GM12878 (cell line): ENCODE measurements around the gene GCK. TPM values are rescaled to one million over a fixed set of nuclear protein-coding genes. Genes with fewer than 3 reads are reported as not detected.

Experiments
- ATAC-seq: fragments of 200-7000 bp; cut with Tn5 transposase; 3 replicates; pipeline ENCODE4 v1.9.1; 2020; ENCODE audit warnings: mild to moderate bottlenecking, moderate library complexity
- BruUV-seq: library from RNA; stranded (reverse); fragments of 400-500 nt; replicated peaks from 2 replicates; lab custom pipeline; 2021; lab: Mats Ljungman, UMichigan
- CTCF ChIA-PET: fragments of 300-600 bp; sonication (Branson Sonifier 250); formaldehyde crosslinking; extraction: SDS; loops from one replicate; lab custom pipeline; 2021; ENCODE audit warnings: inconsistent platforms; lab: Yijun Ruan, JAX
- POLR2A ChIA-PET: fragments of 350-600 bp; formaldehyde crosslinking; extraction: SDS; loops from one replicate; lab custom pipeline; 2021; ENCODE audit warnings: inconsistent platforms; lab: Charles Lee
- RAD21 ChIA-PET: fragments of 300-600 bp; sonication (Branson Sonifier 250); formaldehyde crosslinking; loops from one replicate; lab custom pipeline; 2023; ENCODE audit warnings: antibody characterized with exemption; ENCODE audit not compliant: unreplicated experiment; lab: Charles Lee
- SMC1A ChIA-PET: fragments of 300-600 bp; sonication (Branson Sonifier 250); formaldehyde crosslinking; loops from one replicate; lab custom pipeline; 2023; ENCODE audit not compliant: unreplicated experiment, uncharacterized antibody; lab: Charles Lee
- DNase-seq: peaks from one replicate; pipeline ENCODE4 v3.0.0-alpha.2; 2011; ENCODE audit warnings: low read depth, low spot score
- FAIRE-seq: peaks from 3 replicates; lab custom pipeline; 2011; peaks lifted over from hg19 to GRCh38; lab: Jason Lieb, UNC
- H2AFZ ChIP-seq: 2 replicates; pipeline ENCODE4 v1.6.0; 2011; ENCODE audit warnings: low read depth, low read length, control low read depth; ENCODE audit not compliant: control insufficient read depth
- H3K27ac ChIP-seq: 2 replicates; pipeline ENCODE4 v1.5.1; 2011; ENCODE audit warnings: control low read depth; ENCODE audit not compliant: control insufficient read depth, insufficient read depth
- H3K27me3 ChIP-seq, 2 experiments: replicated peaks in 1 of 2; 2 replicates each; pipeline versions ENCODE4 v1.6.0 to v1.6.1; 2011; ENCODE audit warnings: low read length in 1 of 2; ENCODE audit not compliant: control insufficient read depth in 2 of 2, insufficient read depth in 2 of 2
- H3K36me3 ChIP-seq, 2 experiments: 2 replicates each; pipeline ENCODE4 v1.5.1; 2011; ENCODE audit warnings: low read length in 1 of 2; ENCODE audit not compliant: control insufficient read depth in 2 of 2, insufficient read depth in 2 of 2
- H3K4me1 ChIP-seq: 2 replicates; pipeline ENCODE4 v1.6.1; 2011; ENCODE audit warnings: mild to moderate bottlenecking, low read length, moderate library complexity, mixed read lengths; ENCODE audit not compliant: control insufficient read depth, insufficient read depth
- H3K4me2 ChIP-seq: 2 replicates; pipeline ENCODE4 v1.6.0; 2011; ENCODE audit warnings: control low read depth; ENCODE audit not compliant: control insufficient read depth, insufficient read depth
- H3K4me3 ChIP-seq: fragments of 200-600 bp; sonication (generic); 2 replicates; pipeline ENCODE4 v1.5.1; 2016
- H3K79me2 ChIP-seq: 2 replicates; pipeline ENCODE4 v1.6.0; 2011; ENCODE audit warnings: low read length; ENCODE audit not compliant: control insufficient read depth, insufficient read depth
- H3K9ac ChIP-seq: 2 replicates; pipeline ENCODE4 v1.8.0; 2011; ENCODE audit warnings: low read length, control low read depth, mixed read lengths; ENCODE audit not compliant: control insufficient read depth, insufficient read depth
- H3K9me3 ChIP-seq: replicated peaks from 3 replicates; pipeline ENCODE4 v1.5.1; 2011; ENCODE audit warnings: mild to moderate bottlenecking, low read length; ENCODE audit not compliant: control insufficient read depth, insufficient read depth
- H4K20me1 ChIP-seq: 2 replicates; pipeline ENCODE4 v1.6.0; 2011; ENCODE audit not compliant: control insufficient read depth, insufficient read depth
- DPF2 ChIP-seq: fragments of 450-650 bp; IDR thresholded peaks from 2 replicates; pipeline ENCODE4 v1.6.1; 2017; ENCODE audit warnings: mild to moderate bottlenecking
- E2F4 ChIP-seq: IDR thresholded peaks from 2 replicates; pipeline ENCODE4 v1.6.1; 2012; ENCODE audit warnings: low read depth, low read length, improper control_type of control experiment
- E4F1 ChIP-seq: fragments of 450-650 bp; IDR thresholded peaks from 2 replicates; pipeline ENCODE4 v1.6.1; 2018; ENCODE audit warnings: borderline replicate concordance, mild to moderate bottlenecking; ENCODE audit not compliant: partially characterized antibody
- GATAD2B ChIP-seq: fragments of 450-650 bp; conservative IDR thresholded peaks from 2 replicates; pipeline ENCODE4 v1.6.1; 2017; ENCODE audit warnings: low read depth, mild to moderate bottlenecking, moderate library complexity
- JUND ChIP-seq: IDR thresholded peaks from 2 replicates; pipeline ENCODE4 v1.6.1; 2012; ENCODE audit warnings: low read depth, mild to moderate bottlenecking, low read length, improper control_type of control experiment, moderate library complexity
- LARP7 ChIP-seq: fragments of 450-650 bp; IDR thresholded peaks from 2 replicates; pipeline ENCODE4 v1.6.1; 2017; ENCODE audit warnings: mild to moderate bottlenecking
- MXI1 ChIP-seq: fragments of 150-350 bp; IDR thresholded peaks from 2 replicates; pipeline ENCODE4 v1.6.1; 2011; ENCODE audit warnings: low read depth, mild to moderate bottlenecking, inconsistent platforms, low read length, improper control_type of control experiment
- MYC ChIP-seq: IDR thresholded peaks from 2 replicates; pipeline ENCODE4 v1.6.1; 2011; ENCODE audit warnings: mild to moderate bottlenecking, low read length, moderate library complexity, inconsistent platforms; ENCODE audit not compliant: insufficient read depth, insufficient replicate concordance, insufficient read length, severe bottlenecking
- NR2F1 ChIP-seq: fragments of 450-650 bp; conservative IDR thresholded peaks from 2 replicates; pipeline ENCODE4 v1.6.1; 2017; ENCODE audit warnings: mild to moderate bottlenecking
- POU2F2 ChIP-seq: IDR thresholded peaks from 3 replicates; pipeline ENCODE4 v1.6.1; 2011; ENCODE audit warnings: low read depth, mild to moderate bottlenecking, low read length, borderline replicate concordance
- RB1 ChIP-seq: fragments of 450-650 bp; formaldehyde crosslinking; IDR thresholded peaks from 2 replicates; pipeline ENCODE4 v1.6.1; 2017; ENCODE audit warnings: mild to moderate bottlenecking, borderline replicate concordance
- RFX5 ChIP-seq: IDR thresholded peaks from 2 replicates; pipeline ENCODE4 v1.6.1; 2011; ENCODE audit warnings: low read depth, low read length, improper control_type of control experiment
- TCF12 ChIP-seq: IDR thresholded peaks from 2 replicates; pipeline ENCODE4 v1.6.1; 2011; ENCODE audit warnings: low read depth, mild to moderate bottlenecking, low read length
- ZNF207 ChIP-seq: fragments of 450-650 bp; IDR thresholded peaks from 2 replicates; pipeline ENCODE4 v1.6.1; 2014; ENCODE audit warnings: antibody characterized with exemption, mild to moderate bottlenecking, borderline replicate concordance
- WGBS: methylation state at CpG from one replicate; pipeline ENCODE4 v1.1.6; 2016; ENCODE audit warnings: low lambda C conversion rate; ENCODE audit not compliant: insufficient replicate concordance, insufficient coverage; ENCODE audit errors: missing lambda C conversion rate; 5-methylcytosine and 5-hydroxymethylcytosine counted together
- in situ Hi-C: fragments of 300-500 bp; cut with MboI; formaldehyde crosslinking; loops from 9 replicates; pipeline ENCODE4 v1.14.3; 2018; ENCODE audit warnings: mixed read lengths
- intact Hi-C: fragments of 100-400 bp; cut with micrococcal nuclease; formaldehyde crosslinking; loops from one replicate; pipeline ENCODE4 v1.14.2; 2022; ENCODE audit not compliant: unreplicated experiment
- polyA plus RNA-seq, 11 experiments: library from polyadenylated mRNA; depleted of rRNA in 4 of 11; unstranded in 6 of 11; stranded (reverse) in 5 of 11; fragments of >200 nt; fragmentation: Nextera tagmentation in 4 of 11; fragmentation: Illumina TruSeq in 1 of 11; extraction: Ambion mirVana in 4 of 11; extraction: Trizol in 1 of 11; gene quantifications; 1 replicate in 1 of 11; 2 replicates in 10 of 11; pipeline versions ENCODE4 v1.2.1 to v1.2.3, GENCODE V29; 2011 to 2016; ENCODE audit warnings: inconsistent platforms in 2 of 11, missing spikeins in 2 of 11, low read depth in 1 of 11
- total RNA-seq, 4 experiments: library from RNA; depleted of rRNA in 3 of 4; stranded (reverse); fragments of >200 nt in 3 of 4; fragmentation: Illumina TruSeq in 1 of 4; extraction: Trizol in 1 of 4; gene quantifications; 2 replicates each; pipeline versions ENCODE4 v1.2.1 to v1.2.3, GENCODE V29; 2013 to 2021
- TF ChIP-seq, protein P1 (sequence below): fragments of 150-350 bp; IDR thresholded peaks from 2 replicates; pipeline ENCODE4 v1.6.1; 2016; ENCODE audit warnings: low read depth, low read length

The GCK gene
- total and polyA plus RNA-seq, 10 of the 15 experiments (the other 5 are each of a cell fraction or from before 2014, with no cell fraction given), result 0.06 to 0.16 TPM; not detected in 8

GRCh38 chr7:44123190-44124003, 65.8 kb downstream of the GCK start, which contains the start of gene POLD2:
POLD2 (minus strand) TSS chr7:44123548; CDS start chr7:44122053, 1,495 bp downstream.
- in situ Hi-C loops (no loop called here), intact Hi-C loops (loop anchor here (2.0 kb wide), 1 partner anchor 41 kb away; the partner anchor contains the start of gene POLM)
- Histone ChIP-seq H2AFZ (peak within 1 kb of the TSS; percentile 91), H3K9me3 (no peaks in the 10 kb centered on the region), H3K36me3 (peaks cover 2 to 3% of the 10 kb centered on the region in 2 experiments; a peak in 2 of 4 replicates), H3K4me3 (peak within 1 kb of the TSS; percentile 89), H3K9ac (peak within 1 kb of the TSS; percentile 84), H3K4me2 (peak within 1 kb of the TSS; percentile 99), H4K20me1 (no peaks in the 10 kb centered on the region), H3K27ac (peak within 1 kb of the TSS; percentile 76), H3K4me1 (peaks cover 6% of the 10 kb centered on the region), H3K79me2 (peaks cover 16% of the 10 kb centered on the region), H3K27me3 (no peaks in the 10 kb centered on the region)
- ChIA-PET RAD21 (interaction anchor here (0.6 to 1.1 kb wide), 3 partner anchors 74 to 541 kb away, joined by 3 to 4 read pairs (median 3); partner anchors contain the start of gene STK17A), SMC1A (interaction anchor here (1.3 to 2.4 kb wide), 4 partner anchors 25 to 74 kb away, joined by 3 to 10 read pairs (median 5); no protein-coding TSS in a partner anchor), POLR2A (interaction anchor here (0.7 to 1.5 kb wide), 3 partner anchors 8 to 533 kb away, joined by 3 to 5 read pairs (median 3); no protein-coding TSS in a partner anchor), CTCF (interaction anchor here (0.6 to 1.2 kb wide), 5 partner anchors 18 to 461 kb away, joined by 3 to 4 read pairs (median 3); no protein-coding TSS in a partner anchor)
- ATAC-seq (peak; percentile 100), DNase-seq (peak; percentile 79), FAIRE-seq (peak; percentile 97)
- BruUV-seq, result no TSS peak
- 2% methylated on average over 48 of the region's 86 CpGs for WGBS
- TF ChIP-seq TCF12 (0 out of 2 replicates have a peak, but pooled peaks have one; percentile 14), GATAD2B (peak; percentile 62; the same call in 1 of the 2 replicates), ZNF207 (peak; percentile 36; the same call in 1 of the 2 replicates), RB1 (peak; percentile 57; the same call in 1 of the 2 replicates), RFX5 (peak; percentile 95), JUND (no peak), NR2F1 (peak; percentile 84), POU2F2 (peak; percentile 14; the same call in 1 of the 3 replicates), E4F1 (peak; percentile 46), E2F4 (peak; percentile 35; the same call in 1 of the 2 replicates), MXI1 (peak; percentile 82), DPF2 (peak; percentile 86), LARP7 (peak; percentile 72), MYC (peak; percentile 80)
- TF ChIP-seq, protein P1, sequence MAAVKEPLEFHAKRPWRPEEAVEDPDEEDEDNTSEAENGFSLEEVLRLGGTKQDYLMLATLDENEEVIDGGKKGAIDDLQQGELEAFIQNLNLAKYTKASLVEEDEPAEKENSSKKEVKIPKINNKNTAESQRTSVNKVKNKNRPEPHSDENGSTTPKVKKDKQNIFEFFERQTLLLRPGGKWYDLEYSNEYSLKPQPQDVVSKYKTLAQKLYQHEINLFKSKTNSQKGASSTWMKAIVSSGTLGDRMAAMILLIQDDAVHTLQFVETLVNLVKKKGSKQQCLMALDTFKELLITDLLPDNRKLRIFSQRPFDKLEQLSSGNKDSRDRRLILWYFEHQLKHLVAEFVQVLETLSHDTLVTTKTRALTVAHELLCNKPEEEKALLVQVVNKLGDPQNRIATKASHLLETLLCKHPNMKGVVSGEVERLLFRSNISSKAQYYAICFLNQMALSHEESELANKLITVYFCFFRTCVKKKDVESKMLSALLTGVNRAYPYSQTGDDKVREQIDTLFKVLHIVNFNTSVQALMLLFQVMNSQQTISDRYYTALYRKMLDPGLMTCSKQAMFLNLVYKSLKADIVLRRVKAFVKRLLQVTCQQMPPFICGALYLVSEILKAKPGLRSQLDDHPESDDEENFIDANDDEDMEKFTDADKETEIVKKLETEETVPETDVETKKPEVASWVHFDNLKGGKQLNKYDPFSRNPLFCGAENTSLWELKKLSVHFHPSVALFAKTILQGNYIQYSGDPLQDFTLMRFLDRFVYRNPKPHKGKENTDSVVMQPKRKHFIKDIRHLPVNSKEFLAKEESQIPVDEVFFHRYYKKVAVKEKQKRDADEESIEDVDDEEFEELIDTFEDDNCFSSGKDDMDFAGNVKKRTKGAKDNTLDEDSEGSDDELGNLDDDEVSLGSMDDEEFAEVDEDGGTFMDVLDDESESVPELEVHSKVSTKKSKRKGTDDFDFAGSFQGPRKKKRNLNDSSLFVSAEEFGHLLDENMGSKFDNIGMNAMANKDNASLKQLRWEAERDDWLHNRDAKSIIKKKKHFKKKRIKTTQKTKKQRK, result peak; percentile 18; the same call in 1 of the 2 replicates
